A673 (cell line): ENCODE measurements around the gene BCR.

Experiments used
- CTCF ChIP-seq: fragments of 300-800, 200-600 bp; sonication (generic); conservative IDR thresholded peaks from 2 replicates; pipeline ENCODE4 v1.5.1; 2017; ENCODE audit warnings: low read depth, mild to moderate bottlenecking, antibody characterized with exemption, low read length, moderate library complexity, mixed read lengths
- EZH2 ChIP-seq: fragments of 200-600 bp; sonication (generic); IDR thresholded peaks from 2 replicates; pipeline ENCODE4 v1.6.1; 2017; ENCODE audit warnings: borderline replicate concordance, low read depth, mild to moderate bottlenecking, mixed read lengths, antibody characterized with exemption, low read length; ENCODE audit not compliant: poor library complexity, severe bottlenecking

DNA sequence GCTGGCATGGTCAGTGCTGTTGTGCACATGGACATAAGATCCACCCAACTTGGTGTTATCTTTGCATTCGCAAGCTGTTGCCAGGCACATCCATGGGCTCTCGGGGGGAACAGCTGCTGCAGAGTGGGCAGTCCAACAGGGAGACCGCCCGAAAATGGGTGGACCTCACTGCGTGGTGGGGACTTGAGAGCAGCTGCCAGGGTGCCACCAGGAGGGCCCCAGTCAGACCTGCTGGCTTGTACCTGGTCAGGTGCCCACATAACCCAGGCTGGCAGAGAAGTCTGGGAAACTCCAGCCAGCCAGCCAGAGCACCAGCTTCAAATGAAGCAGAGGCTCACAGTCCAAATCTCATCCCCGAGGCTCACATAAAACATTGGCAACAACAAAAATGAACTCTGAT, 120.2 kb downstream of the BCR start:
- TF ChIP-seq EZH2: no peak
- no peak for TF ChIP-seq CTCF
